CD4-positive, CD25-positive, alpha-beta regulatory T cell (primary cell): Measurements from ENCODE around the gene TNFSF8. TPM values are rescaled to one million over a fixed set of nuclear protein-coding genes. Genes with fewer than 3 reads are reported as not detected.

Experiments
- ATAC-seq, 2 donors: fragments of 150-1000 bp; cut with Tn5 transposase; one replicate each; pipeline ENCODE4 v1.10.0; 2021; ENCODE audit warnings: low read depth in 2 of 2, moderate number of reproducible peaks in 2 of 2, moderate library complexity in 1 of 2
- DNase-seq, 3 donors: peaks; one replicate each; pipeline versions ENCODE4 v3.0.0 to v3.0.0-alpha.2; 2012 to 2022; ENCODE audit warnings: mixed read lengths in 1 of 3
- H3K27ac ChIP-seq: one replicate; pipeline ENCODE4 v1.7.0; 2013; ENCODE audit warnings: mild to moderate bottlenecking, low read length; ENCODE audit not compliant: insufficient read depth, poor library complexity, severe bottlenecking
- H3K27me3 ChIP-seq: one replicate; pipeline ENCODE4 v1.7.0; 2013; ENCODE audit warnings: low read length; ENCODE audit not compliant: control insufficient read depth, insufficient read depth
- H3K36me3 ChIP-seq: one replicate; pipeline ENCODE4 v1.7.0; 2013; ENCODE audit warnings: mild to moderate bottlenecking, low read length, moderate library complexity; ENCODE audit not compliant: control insufficient read depth, insufficient read depth
- H3K4me1 ChIP-seq: 2 replicates; pipeline ENCODE4 v1.7.0; 2013; ENCODE audit warnings: mild to moderate bottlenecking, low read length; ENCODE audit not compliant: insufficient read depth, control insufficient read depth, poor library complexity, severe bottlenecking
- H3K4me3 ChIP-seq: one replicate; pipeline ENCODE4 v1.7.0; 2013; ENCODE audit warnings: low read depth, mild to moderate bottlenecking, low read length, moderate library complexity
- H3K9me3 ChIP-seq, 2 experiments: 1 replicate in 1 of 2; 2 replicates in 1 of 2; pipeline ENCODE4 v1.7.0; 2013; ENCODE audit warnings: low read length in 2 of 2, mild to moderate bottlenecking in 1 of 2, moderate library complexity in 1 of 2; ENCODE audit not compliant: control insufficient read depth in 2 of 2
- H3K27ac Mint-ChIP-seq, 3 donors: one replicate each; pipeline ENCODE4 v1.8.0; 2020 to 2022; ENCODE audit warnings: mild to moderate bottlenecking in 3 of 3, mixed read lengths in 3 of 3, moderate library complexity in 2 of 3
- H3K27me3 Mint-ChIP-seq: one replicate; pipeline ENCODE4 v1.8.0; 2022; ENCODE audit warnings: mild to moderate bottlenecking, mixed read lengths
- H3K36me3 Mint-ChIP-seq: one replicate; pipeline ENCODE4 v1.8.0; 2020; ENCODE audit warnings: mixed read lengths
- H3K4me1 Mint-ChIP-seq, 4 donors: one replicate each; pipeline ENCODE4 v1.8.0; 2020 to 2022; ENCODE audit warnings: mixed read lengths in 4 of 4, mild to moderate bottlenecking in 1 of 4
- H3K4me3 Mint-ChIP-seq, 4 donors: one replicate each; pipeline ENCODE4 v1.8.0; 2020 to 2022; ENCODE audit warnings: mild to moderate bottlenecking in 4 of 4, mixed read lengths in 4 of 4, moderate library complexity in 3 of 4
- H3K9me3 Mint-ChIP-seq, 7 donors: one replicate each; pipeline ENCODE4 v1.8.0; 2020 to 2022; ENCODE audit warnings: mixed read lengths in 7 of 7, mild to moderate bottlenecking in 3 of 7, moderate library complexity in 2 of 7
- polyA plus RNA-seq, 4 donors: library from polyadenylated mRNA; unstranded; fragments of 300-500 nt; fragmentation: Illumina TruSeq; gene quantifications; one replicate each; pipeline ENCODE4 v1.2.3, GENCODE V29; 2021
- total RNA-seq: library from RNA; stranded (reverse); gene quantifications from one replicate; pipeline ENCODE4 v1.2.3, GENCODE V29; 2022

TNFSF8 gene
- total and polyA plus RNA-seq, 5 donors from 2014 or later: 31.4 to 78.1 (median 47.3) TPM

GRCh38 chr9:114960276-114960675, 29.9 kb upstream of the TNFSF8 start:
- Mint-ChIP-seq H3K4me3 (no peak overlapping the region), H3K9me3 (peaks cover 3 to 34% (median 13%) of the 10 kb centered on the region in 7 donors), H3K4me1 (peaks cover 5 to 16% (median 8%) of the 10 kb centered on the region in 4 donors), H3K36me3 (peaks cover 8% of the 10 kb centered on the region), H3K27ac (no peak overlapping the region), H3K27me3 (peaks cover 28% of the 10 kb centered on the region)
- Histone ChIP-seq H3K27ac (no peak overlapping the region), H3K4me1 (peaks cover 5% of the 10 kb centered on the region), H3K9me3 (peaks cover 6 to 11% of the 10 kb centered on the region in 2 experiments), H3K36me3 (no peaks in the 10 kb centered on the region), H3K27me3 (no peaks in the 10 kb centered on the region), H3K4me3 (no peak overlapping the region)
- DNase-seq (no peak), ATAC-seq (no peak)

GRCh38 chr9:114958844-114959235, 28.4 kb upstream of the TNFSF8 start:
- Histone ChIP-seq H3K9me3 (peaks cover 6 to 11% of the 10 kb centered on the region in 2 experiments), H3K27ac (no peak overlapping the region), H3K27me3 (no peaks in the 10 kb centered on the region), H3K4me1 (peaks cover 5% of the 10 kb centered on the region), H3K4me3 (peak overlapping the region; percentile 48), H3K36me3 (no peaks in the 10 kb centered on the region)
- H3K4me3 Mint-ChIP-seq: no peak overlapping the region
- peak overlapping the region in 1 of 3 donors; percentile 2 for H3K27ac Mint-ChIP-seq
- peaks cover 8% of the 10 kb centered on the region for H3K36me3 Mint-ChIP-seq
- no peak for ATAC-seq
- H3K27me3 Mint-ChIP-seq: peaks cover 25% of the 10 kb centered on the region
- peaks cover 3 to 34% (median 13%) of the 10 kb centered on the region in 7 donors for H3K9me3 Mint-ChIP-seq
- H3K4me1 Mint-ChIP-seq: peaks cover 5 to 16% (median 10%) of the 10 kb centered on the region in 4 donors
- no peak for DNase-seq

GRCh38 chr9:114958021-114958843, 27.8 kb upstream of the TNFSF8 start:
- H3K27me3 ChIP-seq: no peaks in the 10 kb centered on the region
- Mint-ChIP-seq H3K4me3 (peak overlapping the region in 3 of 4 donors; percentile 4 to 74 (median 57)), H3K27me3 (peaks cover 21% of the 10 kb centered on the region), H3K36me3 (peaks cover 8% of the 10 kb centered on the region), H3K4me1 (peaks cover 5 to 16% (median 10%) of the 10 kb centered on the region in 4 donors), H3K9me3 (peaks cover 3 to 34% (median 13%) of the 10 kb centered on the region in 7 donors), H3K27ac (peak overlapping the region in 2 of 3 donors; percentile 42 to 72)
- no peaks in the 10 kb centered on the region for H3K36me3 ChIP-seq
- DNase-seq (peak in 1 of 3 donors; percentile 54), ATAC-seq (peak; percentile 22 to 40)
- H3K27ac ChIP-seq: no peak overlapping the region
- H3K9me3 ChIP-seq: peaks cover 6 to 11% of the 10 kb centered on the region in 2 experiments
- H3K4me3 ChIP-seq: peak overlapping the region; percentile 48
- peaks cover 5% of the 10 kb centered on the region for H3K4me1 ChIP-seq

GRCh38 chr9:114957558-114957957, 27.2 kb upstream of the TNFSF8 start:
- H3K27ac ChIP-seq: no peak overlapping the region
- ATAC-seq (no peak), DNase-seq (no peak)
- no peak overlapping the region for H3K27ac Mint-ChIP-seq
- H3K4me3 ChIP-seq: no peak overlapping the region
- H3K36me3 ChIP-seq: no peaks in the 10 kb centered on the region
- peaks cover 6 to 11% of the 10 kb centered on the region in 2 experiments for H3K9me3 ChIP-seq
- H3K4me1 ChIP-seq: peaks cover 5% of the 10 kb centered on the region
- peaks cover under 1% of the 10 kb centered on the region for H3K27me3 ChIP-seq
- H3K4me1 Mint-ChIP-seq: peaks cover 5 to 16% (median 10%) of the 10 kb centered on the region in 4 donors
- H3K9me3 Mint-ChIP-seq: peaks cover 3 to 28% (median 12%) of the 10 kb centered on the region in 7 donors
- no peak overlapping the region for H3K4me3 Mint-ChIP-seq
- peaks cover 8% of the 10 kb centered on the region for H3K36me3 Mint-ChIP-seq
- H3K27me3 Mint-ChIP-seq: peaks cover 21% of the 10 kb centered on the region

- H3K4me3 ChIP-seq: no peak overlapping the region
- H3K27me3 ChIP-seq: peaks cover 1% of the 10 kb centered on the region
- Mint-ChIP-seq H3K36me3 (no peaks in the 10 kb centered on the region), H3K4me1 (peaks cover 5 to 16% (median 10%) of the 10 kb centered on the region in 4 donors), H3K4me3 (no peak overlapping the region), H3K27ac (no peak overlapping the region), H3K9me3 (peaks cover 3 to 10% (median 5%) of the 10 kb centered on the region in 7 donors), H3K27me3 (peaks cover 26% of the 10 kb centered on the region)
- H3K9me3 ChIP-seq: peaks cover 6 to 8% of the 10 kb centered on the region in 2 experiments
- no peaks in the 10 kb centered on the region for H3K36me3 ChIP-seq
- no peak for ATAC-seq
- no peak overlapping the region for H3K27ac ChIP-seq
- DNase-seq: no peak
- peaks cover 5% of the 10 kb centered on the region for H3K4me1 ChIP-seq
Observed at GRCh38 chr9:114954956-114955582, 24.7 kb upstream of the TNFSF8 start.

GRCh38 chr9:114953959-114954358, 23.6 kb upstream of the TNFSF8 start:
- no peaks in the 10 kb centered on the region for H3K36me3 Mint-ChIP-seq
- ATAC-seq (no peak), DNase-seq (no peak)
- H3K4me1 Mint-ChIP-seq: peaks cover 5 to 16% (median 10%) of the 10 kb centered on the region in 4 donors
- H3K27me3 Mint-ChIP-seq: peaks cover 26% of the 10 kb centered on the region
- Histone ChIP-seq H3K4me1 (peaks cover 5% of the 10 kb centered on the region), H3K27ac (no peak overlapping the region), H3K36me3 (no peaks in the 10 kb centered on the region), H3K9me3 (no peaks in the 10 kb centered on the region), H3K4me3 (no peak overlapping the region), H3K27me3 (peaks cover 1% of the 10 kb centered on the region)
- no peak overlapping the region for H3K4me3 Mint-ChIP-seq
- H3K9me3 Mint-ChIP-seq: peaks cover 0 to 5% (median under 1%) of the 10 kb centered on the region in 7 donors
- H3K27ac Mint-ChIP-seq: no peak overlapping the region

GRCh38 chr9:114953046-114953445, 22.7 kb upstream of the TNFSF8 start:
- DNase-seq (no peak), ATAC-seq (no peak)
- Mint-ChIP-seq H3K9me3 (peaks cover 0 to 2% (median 0%) of the 10 kb centered on the region in 7 donors), H3K4me3 (no peak overlapping the region), H3K27ac (no peak overlapping the region), H3K4me1 (peaks cover 0 to 8% (median 4%) of the 10 kb centered on the region in 4 donors), H3K36me3 (no peaks in the 10 kb centered on the region), H3K27me3 (peaks cover 21% of the 10 kb centered on the region)
- H3K4me3 ChIP-seq: no peak overlapping the region
- no peak overlapping the region for H3K27ac ChIP-seq
- peaks cover 3% of the 10 kb centered on the region for H3K4me1 ChIP-seq
- no peaks in the 10 kb centered on the region for H3K9me3 ChIP-seq
- peaks cover 1% of the 10 kb centered on the region for H3K27me3 ChIP-seq
- H3K36me3 ChIP-seq: no peaks in the 10 kb centered on the region
